Measurements from ENCODE around the gene MROH7.
A peak's percentile ranks its signal among the peaks of the same experiment; 100 is the strongest.

Gene MROH7

DNA sequence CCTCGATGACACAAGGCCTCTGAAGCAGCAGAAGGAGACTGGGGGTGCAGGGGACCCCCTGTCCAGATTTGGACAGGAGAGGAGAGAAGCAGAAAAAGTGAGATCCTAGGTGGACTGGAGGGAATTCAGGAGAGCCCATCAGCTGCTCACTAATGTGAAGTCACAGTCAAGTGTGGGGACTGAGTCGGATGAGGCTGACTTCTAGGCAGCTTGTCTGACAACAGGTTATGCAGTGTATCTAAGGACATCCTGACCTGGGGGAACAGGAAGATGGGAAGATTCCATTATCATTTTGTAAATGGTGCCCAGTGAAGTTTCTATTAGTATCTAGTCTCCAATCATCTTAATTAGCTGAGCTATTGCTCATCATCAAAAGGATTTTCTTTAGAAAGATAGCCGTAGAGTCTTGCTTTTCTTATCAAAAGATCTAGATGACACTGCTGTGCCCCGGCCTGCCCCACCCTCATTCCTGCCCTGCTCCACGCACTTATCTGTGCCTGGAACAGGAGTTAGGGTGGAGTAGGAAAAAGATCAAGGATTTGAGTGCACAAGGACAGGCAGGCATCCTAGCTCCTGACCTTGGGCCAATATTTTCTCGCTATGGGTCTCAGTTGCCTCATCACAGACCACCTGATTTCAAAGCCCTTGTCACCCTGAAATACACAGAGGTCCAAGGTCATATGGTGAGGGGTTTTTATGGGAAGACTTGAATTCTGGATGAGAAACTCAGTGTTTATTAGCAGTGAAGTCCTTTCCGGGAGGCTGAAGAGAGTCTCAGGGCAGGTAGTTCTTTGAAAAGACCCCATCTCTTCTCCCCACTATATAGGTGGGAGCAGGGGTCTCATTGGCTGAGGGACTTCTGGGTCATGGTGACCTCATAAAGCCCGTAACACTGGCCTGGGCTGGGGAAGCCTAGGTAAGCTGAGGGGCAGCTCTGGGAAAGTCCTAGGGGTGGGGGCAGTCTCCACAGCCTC, at the start of gene MROH7:
Gene MROH7, plus strand, starts transcription at position 924 of the 974 bp plus-strand sequence. CDS start 11,141 bp downstream, outside the sequence.
- no peak for DNase-seq (ENCODE audit: low read depth)

GRCh38 chr1:54593571-54594160, 47.9 kb upstream of the MROH7 start:
- DNase-seq (ENCODE audit: low read depth), result no peak

DNA sequence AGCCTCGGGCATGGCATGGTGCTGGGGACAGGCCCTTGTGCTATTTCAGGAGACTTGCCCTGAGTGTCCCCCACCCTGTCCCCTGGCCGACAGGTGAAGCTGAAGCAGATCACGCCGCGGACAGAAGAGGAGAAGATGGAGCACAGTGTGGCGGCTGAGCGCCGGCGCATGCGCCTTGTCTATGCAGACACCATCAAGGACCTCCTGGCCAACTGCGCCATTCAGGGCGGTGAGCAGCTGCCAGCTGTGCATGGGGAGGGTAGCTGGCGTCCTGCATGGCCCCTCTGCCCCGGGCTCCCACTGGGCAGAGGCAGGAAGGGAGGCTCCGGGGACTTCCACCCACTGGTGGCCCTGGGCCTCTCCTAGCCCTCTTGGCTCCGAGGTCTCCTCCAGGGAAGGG, 47.1 kb upstream of the MROH7 start:
- no peak for DNase-seq (ENCODE audit: low read depth)

DNA sequence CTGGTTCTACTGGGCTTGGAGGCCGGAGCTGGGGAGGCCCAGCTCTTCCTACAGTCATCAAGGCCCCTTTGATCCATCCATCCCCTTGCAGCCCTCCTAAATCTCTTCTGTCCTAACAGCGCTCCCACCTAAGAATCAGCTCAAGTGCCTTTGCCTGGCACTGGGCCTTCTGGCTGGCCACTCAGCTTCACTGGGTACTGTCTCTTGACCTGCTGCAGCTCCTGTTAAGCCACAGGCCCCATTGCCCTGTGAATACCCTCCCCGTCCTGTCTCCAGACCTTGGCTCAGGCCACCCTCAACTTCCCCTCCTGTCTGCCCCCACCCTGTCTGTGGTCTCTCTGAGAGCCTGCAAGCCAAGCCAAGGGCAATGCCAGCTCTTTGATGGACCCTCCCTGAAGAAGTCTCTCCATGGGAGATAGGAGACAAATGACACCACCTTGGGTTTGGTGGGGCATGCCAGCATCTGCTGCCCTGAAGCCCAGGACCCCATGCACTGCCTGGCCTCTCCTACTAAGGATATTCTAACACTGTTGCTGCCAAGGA, 45.6 kb upstream of the MROH7 start:
- no peak for DNase-seq (ENCODE audit: low read depth)

GRCh38 chr1:54596756-54597155, 44.8 kb upstream of the MROH7 start:
- DNase-seq (ENCODE audit: low read depth), result no peak

- DNase-seq (ENCODE audit: low read depth), result no peak
Measured at GRCh38 chr1:54597455-54598030, 44.0 kb upstream of the MROH7 start.

DNA sequence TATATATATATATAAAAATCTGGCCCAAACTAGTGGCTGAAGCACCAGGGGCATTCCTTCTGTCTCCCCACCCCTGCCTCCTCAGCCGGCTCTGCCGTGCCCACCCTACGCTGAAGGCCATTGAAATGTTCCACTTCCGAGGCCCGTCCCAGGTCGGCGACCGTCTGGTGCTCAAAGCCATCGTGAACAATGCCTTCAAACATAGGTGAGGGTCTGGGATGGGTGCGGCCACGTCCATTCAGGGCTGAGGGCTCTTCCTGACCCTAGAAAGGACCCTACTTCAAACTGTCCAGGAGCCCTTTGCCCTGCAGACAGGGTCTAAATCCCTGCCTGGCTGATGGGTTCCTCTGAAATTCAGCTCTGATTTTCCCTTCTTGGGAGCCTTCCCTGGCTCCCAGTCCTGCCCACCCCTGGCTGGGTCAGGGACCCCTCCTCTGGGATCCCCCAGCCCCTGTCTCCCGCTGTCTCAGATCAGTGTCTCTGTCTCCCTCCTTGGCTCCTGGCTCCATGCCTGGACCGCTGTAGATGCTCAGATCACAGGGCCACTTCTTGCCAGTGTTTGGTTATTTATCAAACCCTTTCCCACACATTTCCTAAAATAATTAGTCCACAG, 42.3 kb upstream of the MROH7 start:
- no peak for DNase-seq (ENCODE audit: low read depth)

DNA sequence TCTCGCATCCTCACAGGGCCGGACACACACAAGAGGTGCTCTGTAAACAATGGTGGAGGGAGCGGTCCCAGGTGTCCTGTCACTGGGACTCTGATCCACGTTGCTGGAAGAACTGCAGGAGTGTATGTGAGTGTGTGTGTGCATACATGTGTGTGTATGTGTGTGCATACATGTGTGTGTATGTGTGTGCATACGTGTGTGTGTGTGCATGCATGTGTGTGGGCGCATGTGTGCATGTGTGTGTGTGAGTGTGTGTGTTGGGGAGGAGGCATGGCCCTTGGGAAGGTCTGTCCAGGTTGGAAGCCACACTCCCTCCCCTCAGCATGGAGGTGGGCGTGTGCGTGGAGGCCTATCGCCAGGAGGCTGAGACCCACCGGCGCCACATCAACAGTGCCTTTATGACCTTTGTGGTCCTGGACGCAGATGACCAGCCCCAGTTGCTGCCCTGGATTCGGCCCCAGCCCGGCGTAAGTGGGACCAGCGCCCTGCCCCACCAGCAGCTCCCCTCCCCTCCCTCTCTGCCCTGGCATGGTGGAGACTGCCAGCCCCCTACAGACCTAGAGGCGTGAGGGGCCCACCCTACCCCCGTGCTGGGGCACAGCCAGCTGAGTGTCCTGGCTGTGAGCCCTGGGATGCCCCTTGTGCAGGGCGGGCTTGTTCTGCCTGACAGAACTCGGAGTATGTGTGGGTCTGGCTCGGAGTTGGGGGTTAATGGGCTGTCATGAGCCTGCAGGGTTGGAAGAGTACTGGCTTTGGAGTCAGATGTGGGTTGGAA, 40.5 kb upstream of the MROH7 start:
- DNase-seq (ENCODE audit: low read depth), result no peak

GRCh38 chr1:54601730-54602129, 39.9 kb upstream of the MROH7 start:
- no peak for DNase-seq (ENCODE audit: low read depth)

- no peak for DNase-seq (ENCODE audit: low read depth)
Measured at GRCh38 chr1:54602554-54602953, 39.0 kb upstream of the MROH7 start.

- no peak for DNase-seq (ENCODE audit: low read depth)
Measured at GRCh38 chr1:54603241-54603640, 38.3 kb upstream of the MROH7 start.

GRCh38 chr1:54604051-54604450, 37.5 kb upstream of the MROH7 start:
- no peak for DNase-seq (ENCODE audit: low read depth)

DNA sequence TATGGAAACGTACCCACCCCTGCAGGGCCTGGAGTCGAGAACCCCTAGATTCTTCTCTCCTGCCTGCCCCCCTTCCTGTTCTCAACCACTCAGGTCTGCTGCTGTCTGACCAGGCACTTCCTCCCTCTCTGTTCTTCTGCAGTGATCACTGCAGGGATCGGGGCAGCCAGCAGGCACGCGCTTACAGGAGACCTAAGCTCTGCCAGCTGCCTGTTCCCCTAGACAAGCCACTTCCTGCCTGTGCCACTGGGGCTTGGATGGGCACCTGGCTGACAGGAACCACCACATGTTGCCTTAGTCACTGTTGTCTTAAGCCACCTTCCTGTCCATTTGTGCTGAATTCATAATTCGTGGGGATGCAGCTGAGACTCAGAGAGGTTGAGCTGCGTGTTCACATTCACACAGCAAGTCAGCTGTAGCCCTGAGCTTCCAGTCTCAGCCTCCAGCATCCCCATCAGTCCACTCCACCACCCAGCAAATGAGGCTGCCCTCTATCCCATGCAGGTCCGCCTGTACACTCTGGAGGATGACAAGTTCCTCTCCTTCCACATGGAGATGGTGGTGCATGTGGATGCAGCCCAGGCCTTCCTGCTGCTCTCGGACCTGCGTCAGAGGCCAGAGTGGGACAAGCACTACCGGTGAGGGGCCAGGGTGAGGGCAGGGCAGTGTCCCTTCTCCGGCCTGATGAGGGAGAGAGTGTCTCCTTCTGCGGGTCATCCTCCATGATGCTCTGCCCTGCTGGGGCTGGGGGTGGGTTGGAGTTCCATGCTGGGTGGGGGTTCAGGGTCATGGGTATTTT, 36.8 kb upstream of the MROH7 start:
- DNase-seq (ENCODE audit: low read depth), result peak; percentile 5

GRCh38 chr1:54606096-54606989, 35.2 kb upstream of the MROH7 start:
- no peak for DNase-seq (ENCODE audit: low read depth)

- no peak for DNase-seq (ENCODE audit: low read depth)
Measured at GRCh38 chr1:54606990-54607325, 34.6 kb upstream of the MROH7 start.

- DNase-seq (ENCODE audit: low read depth), result no peak
Measured at GRCh38 chr1:54607821-54608565, 33.6 kb upstream of the MROH7 start.

DNA sequence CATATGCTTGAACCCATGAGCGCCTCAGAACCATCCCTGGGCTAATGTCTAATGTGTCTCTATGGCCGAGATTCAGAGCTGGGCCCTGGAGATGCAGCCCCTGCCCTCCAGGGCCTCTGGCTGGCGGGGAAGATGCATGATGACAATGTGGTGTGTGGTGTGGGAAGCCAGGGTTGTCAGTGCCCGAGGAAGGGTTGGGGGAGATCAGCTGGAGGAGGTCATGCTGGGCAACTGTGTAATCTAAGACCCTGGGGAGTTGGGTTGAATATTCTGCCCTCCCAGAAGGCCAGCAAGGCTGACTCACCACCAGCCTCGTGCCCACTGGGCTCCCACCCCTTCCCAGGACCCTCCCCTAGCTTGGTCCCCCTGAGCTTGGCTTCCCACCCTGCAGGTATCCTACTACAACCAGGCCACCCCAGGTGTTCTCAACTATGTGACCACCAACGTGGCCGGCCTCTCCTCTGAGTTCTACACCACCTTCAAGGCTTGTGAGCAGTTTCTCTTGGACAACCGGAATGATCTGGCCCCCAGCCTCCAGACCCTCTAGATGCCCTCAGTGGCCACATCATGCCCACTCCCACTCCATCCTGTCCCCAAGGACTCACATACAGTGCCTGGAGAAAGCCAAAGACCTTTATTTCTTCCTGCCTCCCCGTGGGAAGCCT, 32.9 kb upstream of the MROH7 start:
- no peak for DNase-seq (ENCODE audit: low read depth)

- DNase-seq (ENCODE audit: low read depth), result no peak
Measured at GRCh38 chr1:54609301-54609921, 32.2 kb upstream of the MROH7 start.

All from activated T-cell treated with anti-CD3 and anti-CD28 coated beads for 48 hours (primary cell).